NCI-H146 treated with DMSO at 0.1 percent for 48 hours (cell line): ENCODE data around the gene RFC5.
"Not testable (repeated sequence)": the region's sequence is repeated elsewhere in the genome, so short reads cannot be mapped to it uniquely, and the experiment has no call there.

Experiments used
- DNase-seq: peaks from one replicate; lab custom pipeline; 2025; ENCODE audit not compliant: unreplicated experiment; lab: John Stamatoyannopoulos, UW

Gene RFC5

DNA sequence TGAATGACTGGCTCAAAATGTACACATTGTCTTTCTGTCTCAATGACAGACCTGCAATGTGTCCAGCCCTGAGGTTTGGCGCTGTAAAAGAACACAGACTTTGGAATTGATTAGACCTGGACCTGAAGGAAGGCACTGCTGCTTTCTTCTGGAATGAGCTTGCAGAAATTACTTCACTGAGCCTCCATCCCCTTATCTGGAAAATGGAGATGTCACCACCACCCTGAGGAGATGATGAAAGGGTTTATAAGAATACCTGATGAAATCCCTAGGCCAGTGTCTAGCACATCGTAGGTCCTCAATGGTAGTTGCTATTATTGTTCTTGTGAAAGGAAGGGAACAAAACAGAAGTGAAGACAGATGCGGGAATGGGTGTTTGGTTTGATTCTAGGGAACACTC lies 54.1 kb downstream of the RFC5 start:
- DNase-seq = no peak

DNA sequence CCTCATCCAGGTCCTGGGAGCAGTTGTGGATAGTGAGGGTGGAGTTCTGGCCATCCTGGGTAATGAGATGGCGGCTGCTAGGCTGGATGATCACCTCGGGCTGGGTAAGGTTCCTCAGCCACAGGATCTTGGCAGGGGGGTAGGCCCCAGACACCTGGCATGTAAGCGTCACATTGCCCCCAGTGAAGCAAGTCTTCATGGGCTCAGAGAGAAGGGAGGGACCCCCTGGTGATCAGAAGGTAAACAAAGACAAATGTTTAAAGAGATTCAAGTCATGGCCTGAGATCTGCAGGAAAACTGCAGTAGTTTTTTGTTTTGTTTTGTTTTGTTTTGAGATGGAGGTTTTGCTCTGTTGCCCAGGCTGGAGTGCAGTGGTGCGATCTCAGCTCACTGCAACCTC lies 57.3 kb downstream of the RFC5 start:
- no peak for DNase-seq

- not testable (repeated sequence) for DNase-seq
Measured at GRCh38 chr12:118081521-118081920, 65.0 kb downstream of the RFC5 start.
